Putamen (tissue), 1 donor: ENCODE measurements around the gene UGT3A2.

ENCODE experiments used
- DNase-seq: peaks from one replicate; pipeline ENCODE4 v3.0.0-alpha.2; 2016; ENCODE audit warnings: low spot score

UGT3A2 gene

GRCh38 chr5:36006163-36006562 lies 60.5 kb downstream of the UGT3A2 start:
- DNase-seq = no peak

- DNase-seq = no peak
Observed at GRCh38 chr5:36001032-36001431, 65.7 kb downstream of the UGT3A2 start.

- no peak for DNase-seq
Observed at GRCh38 chr5:35999547-35999946, 67.1 kb downstream of the UGT3A2 start.

- DNase-seq = no peak
Observed at GRCh38 chr5:35996076-35996475, 70.6 kb downstream of the UGT3A2 start.

GRCh38 chr5:35990941-35991611 lies 75.6 kb downstream of the UGT3A2 start, which contains the start of gene UGT3A1:
TSS of gene UGT3A1 (minus strand) at chr5:35991390. CDS start at chr5:35991240, 150 bp downstream.
- no peak for DNase-seq

- DNase-seq = no peak
Observed at GRCh38 chr5:35990520-35990919, 76.2 kb downstream of the UGT3A2 start.

- DNase-seq = no peak
Observed at GRCh38 chr5:35988529-35988928, 78.2 kb downstream of the UGT3A2 start.

- DNase-seq = no peak
Observed at GRCh38 chr5:35987776-35988175, 78.9 kb downstream of the UGT3A2 start.
